Ovary (tissue), 3 donors: Measurements from ENCODE around the gene COL23A1.

Source experiments
- EP300 ChIP-seq: sonication (generic); formaldehyde crosslinking; IDR thresholded peaks from one replicate; pipeline ENCODE4 v1.6.1; 2017; ENCODE audit warnings: antibody characterized with exemption
- TF ChIP-seq, protein P1 (sequence below), 3 donors: fragments of 450-650 bp in 2 of 3; fragments of 200-600 bp in 1 of 3; IDR thresholded peaks; one replicate each; pipeline versions ENCODE4 v1.5.1 to v1.8.0; 2016 to 2022; ENCODE audit warnings: antibody characterized with exemption in 3 of 3, mild to moderate bottlenecking in 1 of 3
- donor health status: DM: no; HTN: no; CAD: no.

DNA sequence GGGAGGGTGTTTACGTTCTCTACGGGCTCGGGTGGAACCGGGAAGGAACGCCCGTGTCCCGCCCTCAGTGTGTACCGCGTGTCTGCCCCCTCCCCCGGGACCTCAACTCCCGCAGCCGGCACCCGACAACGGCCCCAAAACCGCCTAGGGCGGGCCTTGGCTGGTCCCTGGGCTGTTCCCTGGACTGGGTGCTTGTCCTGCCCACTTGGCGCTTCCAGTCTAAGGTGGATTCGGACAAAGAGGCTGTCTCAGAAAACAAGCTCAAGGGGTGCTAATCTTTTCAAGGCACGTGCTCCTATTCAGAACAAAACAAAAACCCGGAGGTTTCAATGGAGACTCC, 37.0 kb upstream of the COL23A1 start:
- TF ChIP-seq EP300 = no peak
- TF ChIP-seq, protein P1, sequence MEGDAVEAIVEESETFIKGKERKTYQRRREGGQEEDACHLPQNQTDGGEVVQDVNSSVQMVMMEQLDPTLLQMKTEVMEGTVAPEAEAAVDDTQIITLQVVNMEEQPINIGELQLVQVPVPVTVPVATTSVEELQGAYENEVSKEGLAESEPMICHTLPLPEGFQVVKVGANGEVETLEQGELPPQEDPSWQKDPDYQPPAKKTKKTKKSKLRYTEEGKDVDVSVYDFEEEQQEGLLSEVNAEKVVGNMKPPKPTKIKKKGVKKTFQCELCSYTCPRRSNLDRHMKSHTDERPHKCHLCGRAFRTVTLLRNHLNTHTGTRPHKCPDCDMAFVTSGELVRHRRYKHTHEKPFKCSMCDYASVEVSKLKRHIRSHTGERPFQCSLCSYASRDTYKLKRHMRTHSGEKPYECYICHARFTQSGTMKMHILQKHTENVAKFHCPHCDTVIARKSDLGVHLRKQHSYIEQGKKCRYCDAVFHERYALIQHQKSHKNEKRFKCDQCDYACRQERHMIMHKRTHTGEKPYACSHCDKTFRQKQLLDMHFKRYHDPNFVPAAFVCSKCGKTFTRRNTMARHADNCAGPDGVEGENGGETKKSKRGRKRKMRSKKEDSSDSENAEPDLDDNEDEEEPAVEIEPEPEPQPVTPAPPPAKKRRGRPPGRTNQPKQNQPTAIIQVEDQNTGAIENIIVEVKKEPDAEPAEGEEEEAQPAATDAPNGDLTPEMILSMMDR (IDR thresholded peaks at IDR 0.05) = no peak
